NCI-H82 treated with DMSO at 0.1 percent for 48 hours (cell line): ENCODE data around the gene MMD.
A peak's percentile ranks its signal among the peaks of the same experiment; 100 is the strongest.
"Not testable (repeated sequence)": the region's sequence is repeated elsewhere in the genome, so short reads cannot be mapped to it uniquely, and the experiment has no call there.

ENCODE experiments used
- DNase-seq: peaks from one replicate; lab custom pipeline; 2025; ENCODE audit not compliant: unreplicated experiment; lab: John Stamatoyannopoulos, UW

MMD gene

DNA sequence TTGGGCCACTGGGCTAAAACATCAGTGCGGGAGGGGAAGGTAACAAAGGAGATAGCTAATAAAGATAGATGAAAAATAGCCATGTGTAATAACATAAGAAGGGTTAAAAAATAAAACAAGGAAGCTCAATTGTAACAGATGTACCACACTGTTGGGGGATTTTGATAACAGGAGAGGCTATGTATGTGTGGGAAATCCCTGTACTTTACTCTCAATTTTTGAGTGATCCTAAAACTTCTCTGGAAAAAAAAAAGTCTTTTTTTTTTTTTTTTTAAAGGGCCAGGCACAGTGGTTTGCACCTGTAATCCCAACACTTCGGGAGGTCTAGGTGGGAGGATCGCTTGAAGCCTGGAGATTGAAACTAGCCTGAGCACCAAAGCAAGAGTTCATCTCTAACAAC lies 1.9 kb upstream of the MMD start:
- DNase-seq: no peak

DNA sequence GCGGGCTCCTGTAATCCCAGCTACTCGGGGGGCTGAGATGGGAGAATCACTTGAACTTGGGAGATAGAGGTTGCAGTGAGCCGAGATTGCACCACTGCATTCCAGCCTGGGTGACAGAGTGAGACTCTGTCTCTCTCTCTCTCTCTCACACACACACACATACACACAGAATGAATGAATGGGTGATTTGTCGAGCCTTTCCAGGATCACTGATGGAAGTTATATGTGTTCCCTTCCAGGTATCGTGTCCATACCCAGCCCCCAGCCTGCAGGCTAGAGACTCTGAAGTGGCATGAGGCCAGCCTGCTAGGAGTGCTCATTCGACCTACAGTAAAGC lies 1.2 kb upstream of the MMD start:
- not testable (repeated sequence) for DNase-seq

DNA sequence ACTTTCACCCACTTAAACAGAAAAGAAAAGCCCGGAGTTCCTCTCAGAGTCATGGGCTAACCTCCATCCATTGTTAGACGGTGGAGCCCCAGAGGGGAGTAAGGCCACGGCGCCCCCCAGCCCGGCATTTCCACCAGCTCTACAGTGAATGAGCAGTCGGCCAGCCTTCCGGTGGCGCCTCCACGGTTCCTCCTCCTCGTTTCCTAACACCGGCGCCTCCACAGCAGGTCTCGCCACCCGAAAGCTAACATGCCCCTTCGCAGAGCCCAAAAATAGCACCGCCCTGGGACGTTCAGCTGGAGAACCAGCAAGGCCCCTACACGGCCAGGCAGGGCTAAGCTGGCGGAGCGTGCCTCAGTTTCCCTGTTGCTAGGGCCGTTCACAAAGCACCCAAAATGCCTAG lies 858 bp downstream of the MMD start:
- DNase-seq: no peak

DNA sequence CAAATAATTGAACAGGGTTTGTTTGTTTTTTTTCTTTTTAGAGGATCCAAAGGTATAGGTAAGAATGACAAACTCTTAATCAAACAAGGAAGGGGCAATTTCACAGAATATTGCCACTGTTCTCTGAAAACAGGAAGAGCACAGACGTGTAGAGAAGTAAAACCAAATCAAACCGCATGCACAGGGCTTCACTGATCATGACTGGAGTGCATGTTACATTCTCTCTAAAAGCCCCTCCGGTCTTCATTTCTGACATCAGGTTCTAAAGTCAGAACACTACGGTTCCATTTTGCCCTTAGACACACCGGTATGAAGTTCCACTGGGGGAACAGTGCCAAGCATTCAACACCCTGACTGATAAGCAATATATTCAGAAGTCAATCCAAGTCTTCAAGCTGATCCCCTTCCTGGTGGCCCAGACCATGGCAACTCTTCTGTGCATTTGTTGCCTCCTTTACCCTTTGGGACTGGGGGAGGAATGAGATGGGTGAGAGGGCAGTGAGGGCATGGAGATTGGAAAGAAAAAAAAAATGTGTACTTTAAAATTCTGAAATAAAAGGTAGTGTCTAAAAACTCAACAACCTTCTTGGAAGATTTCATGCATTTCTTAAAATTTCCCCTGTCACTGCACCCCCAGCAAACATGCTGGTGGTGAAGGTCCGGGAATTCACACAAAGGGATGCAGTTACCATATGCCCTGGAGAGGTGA lies 1.4 kb downstream of the MMD start:
- no peak for DNase-seq

DNA sequence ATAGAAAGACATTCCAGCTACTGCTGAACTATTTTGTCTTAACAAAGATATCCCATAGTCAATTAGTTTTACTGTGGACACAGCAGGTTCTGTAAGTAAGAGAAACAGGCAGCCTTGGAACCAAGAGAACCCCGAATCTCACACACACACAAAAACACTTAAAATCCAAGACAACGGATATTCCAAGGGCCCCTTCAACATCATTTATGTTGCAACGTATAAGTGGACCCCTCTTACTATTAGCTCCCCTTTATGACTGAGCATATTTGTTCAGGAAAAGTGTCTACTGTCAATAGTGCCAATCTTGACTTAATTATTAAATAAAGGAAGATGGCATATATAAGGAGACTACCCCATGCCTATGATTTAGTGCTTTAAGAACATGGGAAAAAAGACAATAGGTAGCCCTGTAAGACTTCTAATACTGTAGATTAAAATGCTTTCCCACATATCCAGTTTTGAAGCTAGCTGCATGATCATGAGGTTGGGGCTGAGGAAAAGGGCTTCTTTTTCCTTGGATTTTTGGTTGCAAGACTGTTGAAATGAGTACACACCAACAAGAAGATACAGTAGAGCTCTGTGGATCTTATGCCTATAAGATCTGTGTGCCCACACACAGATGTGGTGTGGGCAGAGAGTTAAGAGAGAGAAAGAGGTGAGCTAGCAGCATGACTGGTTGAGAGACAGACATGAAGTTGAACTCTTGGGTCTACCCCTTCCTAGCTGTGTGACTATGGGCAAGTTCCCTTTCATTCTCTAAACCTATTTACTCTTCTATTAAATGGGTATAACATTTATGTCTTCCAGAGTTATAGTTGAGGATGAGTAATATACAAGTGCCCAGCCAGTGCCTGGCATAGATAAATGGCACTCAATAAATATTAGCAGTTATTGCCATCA lies 3.0 kb downstream of the MMD start:
- no peak for DNase-seq

DNA sequence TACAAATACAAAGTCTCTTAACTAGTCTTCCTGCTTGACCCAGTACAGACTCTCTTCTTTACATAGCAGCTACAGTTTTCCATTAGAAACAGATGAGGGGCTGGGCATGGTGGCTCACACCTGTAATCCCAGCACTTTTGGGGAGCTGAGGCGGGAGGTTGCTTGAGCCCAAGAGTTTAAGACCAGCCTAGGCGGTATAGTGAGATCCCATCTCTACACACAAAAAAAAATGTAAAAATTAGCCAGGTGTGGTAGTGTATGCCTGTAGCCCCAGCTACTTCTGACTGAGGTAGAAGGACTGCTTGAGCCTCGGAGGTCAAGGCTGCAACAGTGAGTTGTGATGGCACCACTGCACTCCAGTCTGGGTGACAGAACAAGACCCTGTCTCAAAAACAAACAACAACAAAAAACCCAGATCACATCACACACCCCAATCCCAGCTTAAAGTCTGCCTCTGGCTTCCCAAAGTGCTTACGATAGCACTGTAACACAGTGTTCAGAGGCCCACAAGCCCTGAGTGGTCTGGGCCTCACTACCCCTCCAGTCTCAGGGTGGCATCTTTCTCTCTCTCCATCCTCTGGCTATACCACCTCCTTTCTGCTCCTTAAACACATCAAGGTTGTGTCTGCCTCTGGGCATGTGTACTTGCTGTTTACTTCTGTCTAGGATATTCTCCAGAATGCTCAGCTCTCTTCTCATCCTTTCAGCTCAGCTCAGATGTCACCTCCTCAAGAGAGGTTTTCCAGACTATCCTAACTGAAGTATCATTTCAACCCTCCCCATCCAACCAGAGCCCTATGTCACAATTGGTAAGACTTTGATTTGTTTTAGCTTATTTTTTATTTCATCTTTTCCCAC lies 4.0 kb downstream of the MMD start:
- DNase-seq: no peak

DNA sequence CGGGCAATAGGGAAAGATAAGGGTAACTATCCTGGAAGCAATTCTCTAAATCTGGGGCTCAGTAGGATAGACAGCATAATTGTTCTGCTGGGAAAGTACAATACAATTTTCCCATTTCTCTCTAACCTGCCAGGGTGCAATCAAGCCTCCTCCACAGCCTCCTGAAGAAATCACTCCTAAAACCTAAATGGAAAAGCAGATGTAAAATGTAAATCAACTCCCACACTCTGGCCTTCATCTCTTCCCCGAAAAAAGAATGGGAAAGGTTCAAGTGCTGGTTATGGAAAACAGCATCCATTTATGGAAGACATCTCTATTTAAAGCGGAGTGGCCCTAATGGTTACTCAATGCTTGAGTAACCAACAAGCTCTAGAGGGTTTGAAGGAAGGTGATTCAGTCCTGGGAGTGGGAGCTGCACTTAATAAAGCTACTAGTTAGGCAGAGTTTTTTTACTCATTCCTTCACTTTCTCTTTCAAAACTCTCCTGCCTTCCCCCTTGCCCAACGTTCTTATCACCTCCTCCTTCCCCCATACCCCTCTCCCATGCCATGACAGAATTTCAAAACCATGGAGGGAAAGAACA lies 5.1 kb downstream of the MMD start:
- no peak for DNase-seq

DNA sequence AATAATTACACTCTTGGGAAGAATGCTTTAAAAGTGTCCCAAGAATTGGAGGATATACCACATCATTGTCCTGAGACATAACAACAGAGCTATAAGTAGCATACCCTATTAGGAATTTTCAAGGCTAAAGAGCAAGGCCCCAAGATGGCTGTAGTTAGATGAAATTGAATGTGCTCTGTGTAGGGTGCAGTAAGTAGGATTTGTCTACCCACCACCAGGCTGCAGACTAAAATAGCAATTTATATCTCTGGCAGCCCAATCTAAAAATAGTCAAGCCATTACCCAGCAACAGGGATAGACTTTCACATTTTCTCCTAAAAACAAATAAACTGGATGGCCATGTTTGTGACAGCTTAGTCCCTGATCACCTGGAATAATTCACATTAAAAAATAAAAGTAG lies 5.6 kb downstream of the MMD start:
- DNase-seq: peak; percentile 35

DNA sequence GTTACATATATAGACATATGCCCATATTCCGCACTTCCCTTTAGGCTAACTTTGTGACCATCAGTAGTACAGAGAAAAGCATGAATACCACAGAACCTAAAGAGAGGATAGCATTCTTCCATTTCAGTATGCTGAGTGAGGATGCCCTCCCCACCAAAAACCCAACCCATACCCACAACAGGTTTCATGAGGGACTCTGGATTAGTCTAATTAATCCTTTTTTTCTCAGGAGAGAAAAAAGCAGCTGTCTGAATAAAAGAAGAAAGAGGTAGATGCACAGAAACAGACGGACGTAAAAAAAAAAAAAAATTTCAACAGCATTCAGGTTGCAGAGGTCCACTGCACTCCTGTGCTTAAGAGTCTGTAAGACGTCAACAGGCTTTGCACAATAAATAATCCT lies 6.7 kb downstream of the MMD start:
- DNase-seq: peak; percentile 84

DNA sequence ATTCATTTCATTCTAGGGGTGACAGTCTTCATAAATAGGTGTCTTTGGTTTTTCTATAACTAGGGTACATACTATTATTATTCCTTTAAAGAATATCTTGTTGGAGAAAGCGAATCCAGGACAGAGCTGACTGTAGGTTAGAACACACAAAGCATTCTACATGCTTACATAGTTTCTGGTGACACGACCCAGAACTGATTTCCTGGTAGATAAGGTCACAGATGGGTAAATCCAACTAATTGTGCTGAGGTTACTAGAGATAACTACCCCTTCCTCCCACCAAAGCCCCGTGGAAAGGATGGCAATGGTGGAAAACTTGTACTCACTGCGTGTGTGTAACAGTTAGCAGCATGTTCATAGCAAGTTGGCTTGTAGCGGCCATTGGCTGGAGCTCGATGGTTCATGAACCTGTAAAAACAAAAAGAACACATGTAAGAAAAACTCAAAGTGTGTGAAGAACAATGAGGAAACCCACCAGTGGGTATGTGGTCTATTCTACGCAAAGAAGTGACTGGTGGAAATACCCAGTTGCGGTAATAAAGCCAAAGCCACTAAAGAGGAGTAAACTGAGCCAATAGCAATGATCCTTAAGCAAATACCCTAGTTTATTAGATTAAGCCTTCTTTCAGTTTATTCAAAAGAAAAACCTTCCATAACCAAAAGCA lies 7.7 kb downstream of the MMD start:
- DNase-seq: no peak

DNA sequence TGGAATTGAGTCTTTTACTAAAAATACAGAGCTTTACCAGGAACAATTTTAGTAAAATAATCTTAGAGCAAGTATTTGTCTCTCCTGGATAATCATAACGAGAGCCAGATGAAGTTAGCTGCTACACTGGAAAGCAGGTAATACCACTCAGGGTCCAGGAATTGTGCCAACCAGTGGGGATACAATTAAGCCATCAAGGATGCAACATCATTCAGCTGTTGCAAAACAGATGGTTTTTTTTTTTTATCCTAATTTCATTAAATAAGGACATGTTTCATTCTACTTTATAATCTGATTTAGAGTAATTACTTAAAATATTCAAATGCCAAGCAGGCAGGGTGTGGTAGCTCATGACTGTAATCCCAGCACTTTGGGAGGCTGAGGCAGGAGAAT lies 10.2 kb downstream of the MMD start:
- peak; percentile 41 for DNase-seq

DNA sequence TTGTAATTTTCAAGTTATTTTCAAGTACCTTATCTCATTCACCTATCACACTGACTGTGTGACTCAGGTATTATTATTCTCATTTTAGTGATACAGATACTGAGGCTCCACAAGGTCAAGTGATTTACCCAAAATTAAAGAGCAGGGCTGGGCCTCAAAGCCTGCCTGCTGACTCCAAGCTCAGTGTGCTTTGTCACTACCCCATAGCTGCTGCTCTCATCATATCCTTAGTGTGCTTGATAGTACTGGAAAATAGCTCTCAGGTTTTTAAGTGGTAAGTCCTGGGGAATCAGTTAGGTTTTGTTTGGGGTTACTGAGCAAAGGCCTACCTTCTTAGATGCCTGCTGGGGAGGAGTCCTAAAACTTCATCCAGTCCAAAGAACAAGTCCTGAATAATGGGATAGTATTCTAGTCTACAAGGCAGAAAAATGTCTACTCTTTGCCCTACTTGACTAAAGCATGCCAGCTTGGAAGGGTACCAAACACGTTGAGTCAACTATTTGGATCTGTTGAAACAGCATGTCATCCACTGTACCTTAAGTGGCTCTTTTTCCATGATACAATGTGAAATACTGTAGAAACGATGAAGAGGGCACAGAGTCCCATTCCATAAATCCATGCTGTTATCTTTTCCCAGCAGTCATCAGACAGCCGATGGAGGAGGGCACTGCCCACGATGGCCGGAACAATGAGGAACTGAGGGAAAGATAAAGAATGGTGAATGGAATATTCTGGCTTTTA lies 10.7 kb downstream of the MMD start:
- DNase-seq: no peak

DNA sequence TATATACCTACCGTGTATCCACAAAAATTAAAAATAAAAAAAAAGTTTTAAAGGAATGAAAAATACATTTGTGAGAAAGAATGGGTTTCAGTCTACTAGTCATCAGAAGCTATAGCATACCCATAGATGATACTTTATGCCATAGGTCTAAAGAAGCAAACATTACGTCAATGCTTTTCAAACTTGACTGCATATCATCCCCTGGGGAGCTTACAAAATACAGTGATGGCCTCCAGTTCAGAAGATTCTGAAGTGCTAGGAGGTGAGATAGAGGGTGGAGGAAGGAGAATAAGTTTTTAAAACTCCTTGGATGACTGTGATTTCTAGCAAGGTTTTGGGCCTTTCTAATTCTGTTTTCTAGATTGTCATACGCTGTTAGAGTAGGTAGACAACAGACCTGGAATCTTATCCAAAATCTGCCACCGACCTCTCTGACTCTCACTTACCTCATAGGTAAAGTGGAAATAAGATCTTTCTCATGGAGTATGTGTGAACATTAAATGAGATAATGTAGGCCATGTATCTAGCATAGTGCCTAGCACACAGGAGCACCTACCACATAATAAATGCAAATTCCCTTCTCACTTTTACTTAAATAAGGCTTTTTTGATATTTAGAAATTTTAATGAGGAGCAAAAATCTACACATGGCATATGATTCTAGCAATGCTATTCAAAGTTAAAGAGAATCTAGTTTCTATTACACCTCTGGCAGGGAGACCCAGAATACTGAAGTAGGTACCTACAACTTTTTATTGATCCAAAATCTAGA lies 12.4 kb downstream of the MMD start:
- DNase-seq: no peak

DNA sequence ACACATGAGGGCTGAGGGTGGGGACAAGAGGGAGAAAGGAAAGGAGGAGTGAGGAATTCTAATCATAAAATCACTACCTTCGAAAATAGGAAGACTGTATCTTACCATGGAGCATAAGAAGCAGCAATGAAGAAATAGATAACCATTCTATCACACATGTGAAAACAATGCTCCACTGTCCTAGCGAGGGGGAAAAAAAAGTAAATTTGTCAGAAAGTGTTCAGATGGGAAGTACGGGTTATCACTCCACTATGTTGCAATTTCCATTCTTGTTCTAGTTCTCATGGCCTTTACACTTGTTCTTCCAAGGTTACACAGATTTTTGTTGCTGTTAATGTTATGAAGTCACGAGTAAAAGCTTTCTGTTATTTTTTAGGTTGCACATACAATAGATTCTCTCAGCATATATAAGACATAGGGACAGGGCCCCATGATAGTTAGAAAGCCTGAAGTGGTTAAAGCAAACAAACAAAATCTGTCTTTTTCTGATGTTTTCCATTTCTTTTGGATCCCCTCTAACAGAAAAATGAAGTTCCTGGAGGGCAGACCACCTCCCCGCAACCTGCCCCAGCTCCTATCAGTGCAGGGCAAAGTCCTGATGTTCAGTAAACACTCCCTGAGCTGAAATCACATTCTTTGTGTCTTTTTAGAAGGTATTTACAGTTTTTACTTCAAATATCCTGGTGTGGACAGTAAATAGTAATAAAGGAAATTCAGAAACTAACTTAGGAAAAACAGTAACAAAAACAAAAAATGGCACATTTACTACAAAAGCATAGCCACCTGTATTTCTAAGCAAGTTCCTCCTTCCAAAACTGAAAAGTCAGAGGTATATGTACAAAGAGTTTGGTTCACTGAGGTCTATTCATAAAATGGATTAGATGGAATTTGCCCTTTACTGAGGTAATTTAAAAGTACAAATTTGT lies 13.7 kb downstream of the MMD start:
- no peak for DNase-seq

DNA sequence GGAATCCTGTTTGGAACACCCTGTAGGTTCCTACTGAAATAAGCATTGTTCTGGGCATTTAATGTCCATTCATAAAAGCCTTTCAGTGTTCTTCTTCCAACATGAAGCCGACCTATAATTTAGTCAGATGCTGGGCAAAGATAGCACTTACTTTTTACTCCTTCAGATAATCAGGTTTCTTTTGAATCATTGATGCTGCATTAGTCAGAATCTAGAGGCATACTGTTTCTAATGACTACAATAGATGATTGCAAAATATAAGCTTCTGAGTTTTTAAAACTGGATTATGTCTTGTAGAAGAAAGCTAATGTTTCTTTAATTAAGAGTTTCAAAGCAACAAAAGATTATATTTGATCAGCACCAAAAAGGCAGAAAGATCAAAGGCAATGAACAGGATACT lies 16.0 kb downstream of the MMD start:
- DNase-seq: no peak

DNA sequence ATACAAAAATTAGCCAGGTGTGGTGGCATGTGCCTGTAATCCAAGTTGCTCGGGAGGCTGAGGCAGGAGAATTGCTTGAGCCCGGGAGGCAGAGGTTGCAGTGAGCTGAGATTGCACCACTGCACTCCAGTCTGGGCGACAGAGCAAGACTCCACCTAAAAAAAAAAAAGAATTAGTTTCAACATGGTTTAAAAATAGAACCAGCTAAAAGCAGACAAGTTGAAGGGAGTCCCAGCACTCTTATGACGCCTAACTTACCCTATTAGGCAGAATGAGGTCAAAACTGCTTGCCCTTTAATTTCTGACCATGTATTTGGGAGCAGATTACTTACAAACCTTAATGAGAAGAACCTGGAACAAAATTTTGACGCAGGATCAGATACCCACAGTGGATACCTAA lies 17.4 kb downstream of the MMD start:
- DNase-seq: not testable (repeated sequence)

DNA sequence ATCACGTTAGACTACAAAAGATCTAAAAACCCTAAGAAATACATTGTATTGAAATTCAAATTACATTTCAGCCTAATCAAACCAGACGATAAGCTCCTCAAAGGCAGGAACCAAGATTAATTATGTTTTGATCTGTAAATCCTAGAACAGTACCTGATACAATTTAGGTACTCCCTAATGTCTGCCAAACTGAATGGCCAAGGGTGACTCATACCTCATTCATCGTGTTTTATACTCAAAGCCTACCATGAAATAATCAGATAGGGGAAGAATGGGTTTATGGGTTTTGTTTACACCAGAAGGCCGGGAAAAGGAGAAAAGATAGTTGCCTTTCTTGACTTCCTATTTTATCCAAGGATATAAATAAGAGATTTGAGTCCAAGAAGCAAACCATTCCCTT lies 19.3 kb downstream of the MMD start:
- no peak for DNase-seq

DNA sequence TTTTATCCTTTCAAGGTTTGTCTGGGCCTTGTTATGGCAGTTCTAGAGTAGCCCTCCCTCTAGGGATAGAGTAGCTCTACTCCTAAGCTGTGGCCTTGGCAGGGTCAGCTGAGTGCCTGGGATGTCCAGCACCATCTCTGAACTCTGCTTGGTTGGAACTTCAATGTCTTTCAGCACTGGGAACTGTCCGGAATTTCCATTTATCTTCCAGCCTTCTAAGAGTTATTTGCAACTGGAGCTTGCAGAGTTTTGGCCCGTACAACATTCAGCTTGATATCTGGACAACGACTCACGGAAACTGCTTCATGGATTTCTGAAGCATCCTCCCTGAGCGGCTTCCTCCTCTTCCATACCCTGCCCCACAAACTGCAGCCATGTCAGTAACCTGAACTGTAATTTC lies 22.9 kb downstream of the MMD start:
- no peak for DNase-seq
